CD4-positive, alpha-beta T cell treated with Interleukin-1 beta for 1 hour (primary cell): ENCODE data around the gene OASL.

Experiments
- DNase-seq, 2 donors: peaks; one replicate each; pipeline ENCODE4 v3.0.0-alpha.2; 2020 to 2022

OASL gene

GRCh38 chr12:121010860-121011259 is 28.2 kb downstream of the OASL start:
- no peak for DNase-seq

GRCh38 chr12:121009741-121010140 is 29.3 kb downstream of the OASL start:
- no peak for DNase-seq

- no peak for DNase-seq
Observed at GRCh38 chr12:121008347-121009098, 30.5 kb downstream of the OASL start.

- peak; percentile 44 to 46 for DNase-seq
Observed at GRCh38 chr12:121005346-121005815, 33.7 kb downstream of the OASL start.

GRCh38 chr12:121004253-121004815 is 34.7 kb downstream of the OASL start:
- DNase-seq, result no peak

GRCh38 chr12:121003650-121004049 is 35.4 kb downstream of the OASL start:
- no peak for DNase-seq

GRCh38 chr12:121001841-121002483 is 37.1 kb downstream of the OASL start:
- no peak for DNase-seq

- no peak for DNase-seq
Observed at GRCh38 chr12:121001060-121001459, 38.0 kb downstream of the OASL start.

- no peak for DNase-seq
Observed at GRCh38 chr12:121000530-121000929, 38.5 kb downstream of the OASL start.

- DNase-seq, result no peak
Observed at GRCh38 chr12:120999191-121000120, 39.6 kb downstream of the OASL start.

GRCh38 chr12:120998435-120998834 is 40.6 kb downstream of the OASL start:
- no peak for DNase-seq

- no peak for DNase-seq
Observed at GRCh38 chr12:120997448-120997847, 41.6 kb downstream of the OASL start.

- no peak for DNase-seq
Observed at GRCh38 chr12:120996133-120996746, 42.8 kb downstream of the OASL start.

GRCh38 chr12:120994589-120995337 is 44.3 kb downstream of the OASL start:
- no peak for DNase-seq

- no peak for DNase-seq
Observed at GRCh38 chr12:120994059-120994458, 45.0 kb downstream of the OASL start.

GRCh38 chr12:120993496-120993895 is 45.5 kb downstream of the OASL start:
- no peak for DNase-seq

GRCh38 chr12:120992989-120993388 is 46.1 kb downstream of the OASL start:
- DNase-seq, result no peak

- no peak for DNase-seq
Observed at GRCh38 chr12:120991965-120992364, 47.1 kb downstream of the OASL start.

GRCh38 chr12:120990487-120991055 is 48.5 kb downstream of the OASL start:
- DNase-seq, result no peak

- no peak for DNase-seq
Observed at GRCh38 chr12:120989687-120990086, 49.4 kb downstream of the OASL start.

- no peak for DNase-seq
Observed at GRCh38 chr12:120988658-120989057, 50.4 kb downstream of the OASL start.
